T-helper 2 cell treated with Interferon-gamma antibody and Interleukin-4, amounts not matched to agents 5 μg/mL and 100 μg/mL, for 36 hours (primary cell): ENCODE results near the gene PRSS27.
"Not testable (repeated sequence)": the region's sequence is repeated elsewhere in the genome, so short reads cannot be mapped to it uniquely, and the experiment has no call there.

Source experiments
- DNase-seq: peaks from one replicate; pipeline ENCODE4 v3.0.0; 2021; ENCODE audit warnings: low spot score
- H3K27ac Mint-ChIP-seq: one replicate; pipeline ENCODE4 v1.8.0; 2021; ENCODE audit warnings: mild to moderate bottlenecking, mixed read lengths
- H3K27me3 Mint-ChIP-seq: one replicate; pipeline ENCODE4 v1.8.0; 2021; ENCODE audit warnings: low read depth, mixed read lengths
- H3K36me3 Mint-ChIP-seq: one replicate; pipeline ENCODE4 v1.8.0; 2021; ENCODE audit warnings: low read depth, mixed read lengths
- H3K4me1 Mint-ChIP-seq: one replicate; pipeline ENCODE4 v1.8.0; 2021; ENCODE audit warnings: low read depth, mixed read lengths
- H3K4me3 Mint-ChIP-seq: one replicate; pipeline ENCODE4 v1.8.0; 2022; ENCODE audit warnings: mild to moderate bottlenecking, moderate library complexity, mixed read lengths
- H3K9me3 Mint-ChIP-seq: one replicate; pipeline ENCODE4 v1.8.0; 2021; ENCODE audit warnings: mixed read lengths

PRSS27 gene

DNA sequence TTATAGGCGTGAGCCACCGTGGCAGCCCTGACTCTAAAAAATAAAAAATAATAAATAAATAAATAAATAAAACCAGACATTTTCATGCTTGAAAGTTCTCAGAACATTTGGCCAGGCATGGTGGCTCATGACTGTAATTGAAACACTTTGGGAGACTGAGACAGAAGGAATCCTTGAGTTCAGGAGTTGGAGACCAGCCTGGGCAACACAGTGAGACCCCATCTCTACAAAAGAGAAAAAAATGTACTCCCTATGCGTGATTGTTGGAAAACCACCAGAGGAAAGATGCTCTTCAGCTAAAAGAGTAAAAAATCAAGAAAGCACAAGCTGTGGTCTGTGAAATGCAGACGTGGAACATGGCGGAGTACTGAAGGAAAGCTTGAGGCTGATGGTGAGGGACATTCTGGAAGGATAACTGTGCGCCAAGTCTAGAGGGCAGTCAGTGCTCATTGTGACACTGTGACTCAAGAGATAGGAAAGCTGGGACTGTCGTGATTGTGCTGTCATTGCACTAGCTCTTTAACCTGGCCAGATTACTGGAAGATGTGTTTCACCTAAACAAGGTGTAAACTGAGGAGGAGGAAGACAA, 4.2 kb upstream of the PRSS27 start:
- H3K4me3 Mint-ChIP-seq: no peak overlapping the region
- no peak overlapping the region for H3K27ac Mint-ChIP-seq
- H3K27me3 Mint-ChIP-seq: peaks cover 3% of the 10 kb centered on the region
- H3K36me3 Mint-ChIP-seq: no peaks in the 10 kb centered on the region
- DNase-seq: no peak
- H3K9me3 Mint-ChIP-seq: no peaks in the 10 kb centered on the region
- H3K4me1 Mint-ChIP-seq: no peaks in the 10 kb centered on the region

DNA sequence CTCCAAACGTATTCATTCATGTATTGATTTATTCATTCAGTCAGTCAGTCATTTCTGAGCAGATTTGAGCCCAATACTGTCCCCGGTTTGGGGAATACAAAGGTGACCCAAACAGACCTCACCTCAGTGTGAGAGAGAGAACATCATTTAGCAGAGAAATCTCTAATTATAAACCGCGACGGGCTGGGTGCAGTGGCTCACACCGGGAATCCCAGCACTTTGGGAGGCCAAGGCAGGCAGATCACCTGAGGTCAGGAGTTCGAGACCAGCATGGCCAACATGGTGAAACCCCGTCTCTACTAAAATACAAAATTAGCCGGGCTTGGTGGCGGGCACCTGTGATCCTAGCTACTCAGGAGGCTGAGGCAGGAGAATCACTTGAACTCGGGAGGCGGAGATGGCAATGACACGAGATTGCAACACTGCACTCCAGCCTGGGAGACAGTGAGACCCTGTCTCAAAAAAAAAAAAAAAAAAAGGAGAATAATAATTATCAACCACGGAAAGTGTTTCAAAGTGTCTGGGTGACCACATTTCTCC, 1.7 kb upstream of the PRSS27 start:
- not testable (repeated sequence) for H3K9me3 Mint-ChIP-seq
- H3K27ac Mint-ChIP-seq: peak overlapping the region; percentile 31

DNA sequence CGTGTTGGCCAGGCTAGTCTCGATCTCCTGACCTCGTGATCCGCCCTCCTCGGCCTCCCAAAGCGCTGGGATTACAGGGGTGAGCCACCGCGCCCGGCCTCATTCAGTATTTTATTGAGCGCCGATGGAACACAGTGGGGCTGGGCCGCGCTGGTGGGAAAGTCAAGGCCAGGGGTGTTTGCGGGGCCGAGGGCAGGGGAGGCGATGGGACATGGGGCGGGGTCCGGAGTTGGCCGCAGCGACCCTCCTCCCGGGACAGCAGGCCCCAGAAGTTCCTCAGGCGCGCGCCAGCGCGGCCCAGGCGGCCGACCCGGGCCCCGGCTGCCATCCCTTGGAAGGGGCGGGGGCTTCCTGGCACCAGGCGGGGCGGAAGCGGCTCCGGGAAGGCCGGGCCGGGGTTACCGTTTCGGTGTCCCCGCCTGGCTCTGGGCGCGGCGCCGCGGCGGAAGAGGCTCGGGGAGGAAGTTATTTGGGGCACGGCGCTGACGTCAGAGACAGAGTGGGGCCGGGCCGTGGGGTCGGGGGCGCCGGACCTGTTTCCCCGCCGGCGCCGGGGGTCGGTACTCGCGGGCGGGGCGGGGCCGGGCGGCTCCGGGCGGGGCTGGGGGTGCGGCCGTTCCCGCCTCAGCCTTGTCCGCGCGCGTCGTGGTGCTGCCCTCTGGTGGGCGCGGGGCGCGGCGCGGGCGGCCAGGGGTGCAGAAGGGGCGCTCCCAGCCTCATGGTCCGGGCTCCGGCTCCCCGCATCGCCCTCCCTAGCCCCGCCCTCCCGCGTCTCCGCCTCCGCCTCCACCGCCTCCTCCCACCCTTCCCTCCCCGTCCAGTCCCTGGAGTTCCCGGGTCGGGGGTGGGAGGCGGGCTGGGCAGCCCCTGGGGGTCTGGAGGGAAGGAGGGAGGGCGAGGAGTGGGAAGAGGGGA, 952 bp upstream of the PRSS27 start:
- H3K27ac Mint-ChIP-seq: peak overlapping the region; percentile 83

More for the DNA sequence above, 1.7 kb upstream of the PRSS27 start:
- not testable (repeated sequence) for H3K4me1 Mint-ChIP-seq, H3K27me3 Mint-ChIP-seq, H3K36me3 Mint-ChIP-seq, DNase-seq
- peak overlapping the region; percentile 72 for H3K4me3 Mint-ChIP-seq

DNA sequence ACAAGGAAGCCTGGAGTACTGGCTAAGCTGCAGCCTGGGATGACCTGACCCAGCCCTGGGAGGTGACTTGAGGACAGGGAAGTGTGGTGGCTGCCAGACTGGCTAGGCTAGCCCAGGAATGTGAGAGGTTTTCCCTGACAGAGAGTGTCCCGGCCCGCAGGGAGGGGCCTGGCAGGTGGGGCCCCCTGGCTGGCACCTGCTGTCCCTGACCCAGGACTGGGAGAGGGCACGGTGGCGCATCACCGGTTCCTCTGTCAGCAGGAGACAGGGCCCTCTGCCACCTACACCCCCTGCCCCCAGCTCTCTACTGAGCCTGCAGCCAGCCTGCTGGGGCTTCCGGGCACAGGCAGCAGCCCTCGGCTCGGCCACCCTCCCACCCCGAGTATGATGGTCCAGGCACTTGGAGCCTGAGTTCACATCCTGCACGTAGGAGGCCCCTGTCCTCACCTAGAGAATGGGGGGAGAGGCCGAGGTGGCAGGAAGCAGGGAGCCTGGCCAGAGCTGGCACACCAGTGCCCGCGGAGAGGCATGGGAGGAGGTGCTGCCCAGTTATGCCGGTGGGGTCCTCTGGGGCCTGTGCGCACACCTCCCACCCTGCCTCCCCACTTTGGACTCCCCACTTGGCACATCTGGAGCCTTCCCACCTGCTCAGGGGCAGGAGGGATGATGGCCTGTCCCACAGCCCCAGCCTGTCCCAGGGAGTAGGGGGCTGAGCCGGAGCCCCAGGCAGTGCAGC, 528 bp downstream of the PRSS27 start:
- H3K27me3 Mint-ChIP-seq: peaks cover 10% of the 10 kb centered on the region
- DNase-seq: no peak
- H3K9me3 Mint-ChIP-seq: no peaks in the 10 kb centered on the region
- H3K36me3 Mint-ChIP-seq: no peaks in the 10 kb centered on the region
- peak overlapping the region; percentile 10 for H3K27ac Mint-ChIP-seq
- H3K4me3 Mint-ChIP-seq: no peak overlapping the region
- peaks cover 8% of the 10 kb centered on the region for H3K4me1 Mint-ChIP-seq

More for the DNA sequence above, 952 bp upstream of the PRSS27 start:
- Mint-ChIP-seq H3K36me3 (no peaks in the 10 kb centered on the region), H3K4me1 (peaks cover 2% of the 10 kb centered on the region), H3K9me3 (no peaks in the 10 kb centered on the region), H3K4me3 (peak overlapping the region; percentile 74), H3K27me3 (peaks cover 3% of the 10 kb centered on the region)
- peak; percentile 87 for DNase-seq

DNA sequence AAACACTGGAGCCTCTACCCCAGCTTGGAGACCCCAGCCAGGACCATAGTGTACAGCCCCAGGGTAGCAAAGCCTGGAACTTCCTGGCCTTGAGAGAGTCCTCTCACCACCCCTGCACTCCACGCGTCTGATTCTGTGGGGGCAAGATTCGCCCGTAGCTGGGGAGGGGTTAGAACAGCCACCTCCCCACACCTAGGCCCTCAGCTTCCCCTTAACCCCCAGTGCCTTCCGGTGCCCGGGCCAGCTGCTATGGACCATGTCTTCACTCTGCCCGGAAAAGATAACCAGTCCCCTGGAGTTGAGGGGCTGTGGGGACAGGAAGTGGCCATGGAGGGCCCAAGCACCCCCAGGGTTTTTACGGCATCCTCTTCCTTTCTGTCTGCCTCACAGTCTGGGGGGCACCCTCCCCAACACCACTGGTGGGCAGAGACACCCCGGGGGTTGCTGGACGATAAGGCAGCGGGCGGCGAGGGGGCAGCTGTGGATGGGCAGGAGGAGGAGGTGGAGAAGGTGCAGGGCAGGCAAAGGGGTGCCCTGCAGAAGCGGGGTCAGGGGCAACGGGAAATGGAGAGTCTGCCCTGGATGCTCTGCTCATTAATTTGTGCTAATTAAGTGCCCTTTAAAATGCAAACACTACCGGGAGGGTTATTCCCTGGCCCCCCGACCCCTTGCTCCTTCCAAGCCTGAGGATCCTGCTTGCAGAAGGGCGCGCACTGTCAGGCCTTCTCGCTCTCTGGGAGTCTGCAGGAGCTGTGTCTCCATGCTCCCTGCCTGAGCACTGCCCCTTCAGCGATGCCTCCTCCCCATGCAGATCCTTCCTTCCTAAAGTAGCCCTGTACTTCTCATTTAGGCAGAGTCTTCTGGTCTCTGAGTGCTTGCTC, 2.4 kb downstream of the PRSS27 start:
- no peaks in the 10 kb centered on the region for H3K36me3 Mint-ChIP-seq
- H3K4me1 Mint-ChIP-seq: peaks cover 8% of the 10 kb centered on the region
- no peak for DNase-seq
- H3K27me3 Mint-ChIP-seq: peaks cover 7% of the 10 kb centered on the region
- H3K9me3 Mint-ChIP-seq: no peaks in the 10 kb centered on the region
- no peak overlapping the region for H3K4me3 Mint-ChIP-seq
- H3K27ac Mint-ChIP-seq: no peak overlapping the region

DNA sequence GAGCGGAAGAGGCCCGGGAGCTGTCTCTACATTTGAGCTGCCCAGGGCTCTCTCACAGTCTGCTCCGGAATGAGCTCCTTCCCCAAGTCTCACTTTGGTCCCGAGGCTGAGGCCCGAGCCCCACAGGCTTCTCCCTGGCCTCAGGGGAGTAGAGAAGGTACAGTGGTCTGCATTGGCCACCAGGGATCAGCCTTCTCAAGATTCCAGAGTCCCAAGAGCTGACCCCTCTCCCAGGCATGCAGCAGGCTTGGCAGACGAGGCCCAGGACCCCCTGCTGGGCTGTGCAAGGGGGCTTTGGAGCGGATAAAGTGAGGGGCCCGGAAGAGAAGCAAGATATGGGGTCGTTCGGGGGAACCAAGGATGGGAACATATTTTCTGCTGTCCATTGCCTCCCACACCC, 3.1 kb downstream of the PRSS27 start:
- Mint-ChIP-seq H3K27ac (no peak overlapping the region), H3K9me3 (no peaks in the 10 kb centered on the region), H3K4me1 (peaks cover 8% of the 10 kb centered on the region), H3K27me3 (peaks cover 7% of the 10 kb centered on the region), H3K4me3 (no peak overlapping the region), H3K36me3 (no peaks in the 10 kb centered on the region)
- no peak for DNase-seq

DNA sequence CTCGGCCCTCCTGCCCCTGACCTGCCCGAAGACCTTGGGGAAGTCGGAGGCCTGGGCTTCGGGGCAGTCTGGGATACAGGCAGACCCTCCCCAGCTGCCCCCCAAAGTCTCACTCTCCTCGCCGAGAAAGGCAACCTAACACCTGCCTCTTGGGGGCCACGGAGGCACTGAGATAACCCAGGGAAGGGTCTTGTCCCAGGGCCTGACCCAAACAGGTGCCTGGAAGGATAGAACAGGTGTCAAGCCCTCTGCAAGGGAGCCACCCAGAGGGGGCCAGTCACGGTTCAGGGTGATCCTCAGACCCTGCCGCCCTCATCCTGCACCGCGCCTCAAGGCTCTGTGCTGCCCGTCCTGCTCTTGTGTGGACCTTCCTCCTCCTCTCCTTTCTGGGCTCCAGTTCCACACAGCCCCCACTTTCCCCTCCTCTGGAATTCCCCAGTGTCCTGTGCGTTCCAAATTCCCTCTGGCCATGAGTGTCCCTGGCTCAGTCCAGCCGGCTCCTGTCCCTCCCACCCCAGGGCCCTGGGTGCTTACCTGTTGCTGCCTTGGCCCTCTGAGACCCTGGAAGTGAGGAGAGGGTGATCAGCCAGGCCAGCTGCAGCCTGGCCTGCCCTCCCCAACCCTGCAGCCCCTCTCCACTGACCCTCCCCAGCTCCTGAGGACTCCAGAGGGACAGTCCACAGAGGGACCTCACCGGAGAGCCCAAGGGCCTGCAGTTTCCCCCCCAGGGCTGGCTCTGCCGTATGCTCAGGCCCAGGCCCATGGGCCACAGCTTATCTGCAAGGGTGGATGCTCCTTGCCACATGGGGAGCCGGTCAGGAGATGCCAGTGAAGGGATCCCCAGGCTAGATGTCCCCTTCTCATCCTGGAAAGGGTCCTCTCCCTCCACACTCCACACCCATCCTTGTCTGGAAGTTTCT, 3.8 kb downstream of the PRSS27 start:
- H3K36me3 Mint-ChIP-seq: no peaks in the 10 kb centered on the region
- H3K4me3 Mint-ChIP-seq: peak overlapping the region; percentile 43
- no peak overlapping the region for H3K27ac Mint-ChIP-seq

DNA sequence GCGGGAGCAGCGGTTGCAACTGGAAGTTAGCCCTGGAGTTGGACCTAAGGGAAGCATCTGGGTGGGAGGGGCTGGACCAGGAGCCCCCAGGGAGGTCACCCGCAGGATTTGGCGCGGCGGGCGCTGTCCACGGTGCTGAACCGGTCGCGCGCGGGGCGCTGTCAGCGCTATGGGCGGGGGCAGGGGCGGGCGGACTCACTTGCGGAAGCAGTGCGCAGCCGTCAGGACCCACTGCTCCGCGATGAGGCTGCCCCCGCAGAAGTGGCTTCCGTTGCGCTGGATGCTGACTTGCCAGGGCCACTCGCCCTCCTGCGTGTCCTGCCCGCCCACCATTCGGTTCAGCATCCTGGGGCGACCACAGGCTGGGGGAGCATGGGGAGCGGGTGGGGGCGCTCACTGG, 4.5 kb downstream of the PRSS27 start:
- H3K27me3 Mint-ChIP-seq: peaks cover 7% of the 10 kb centered on the region
- H3K4me3 Mint-ChIP-seq: no peak overlapping the region
- H3K27ac Mint-ChIP-seq: no peak overlapping the region
- H3K4me1 Mint-ChIP-seq: peaks cover 8% of the 10 kb centered on the region
- H3K9me3 Mint-ChIP-seq: no peaks in the 10 kb centered on the region
- no peaks in the 10 kb centered on the region for H3K36me3 Mint-ChIP-seq
- peak; percentile 79 for DNase-seq

More for the DNA sequence above, 3.8 kb downstream of the PRSS27 start:
- Mint-ChIP-seq H3K9me3 (no peaks in the 10 kb centered on the region), H3K27me3 (peaks cover 7% of the 10 kb centered on the region), H3K4me1 (peaks cover 8% of the 10 kb centered on the region)
- no peak for DNase-seq

DNA sequence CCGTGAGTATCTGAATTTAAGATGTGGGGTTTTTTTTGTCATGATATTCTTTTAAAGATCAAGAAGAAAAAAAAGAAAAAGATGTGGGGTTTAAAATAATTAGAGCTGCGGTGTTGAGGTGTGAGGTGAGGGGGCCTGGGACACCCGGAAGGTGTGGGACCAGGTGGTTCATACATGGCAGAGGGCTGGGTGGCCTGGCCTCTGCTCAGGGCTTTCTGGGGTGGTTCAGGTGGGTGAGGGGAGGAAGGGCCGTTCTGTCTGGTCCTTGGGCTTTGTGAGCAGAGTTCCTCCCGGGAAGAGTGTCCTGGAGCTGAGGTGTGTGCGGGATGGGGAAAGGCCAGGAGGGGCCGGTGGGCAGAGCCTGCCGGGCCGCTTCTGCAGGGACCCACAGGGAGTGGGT, 5.0 kb downstream of the PRSS27 start:
- Mint-ChIP-seq H3K4me3 (no peak overlapping the region), H3K36me3 (no peaks in the 10 kb centered on the region), H3K27ac (no peak overlapping the region), H3K9me3 (no peaks in the 10 kb centered on the region), H3K4me1 (peaks cover 8% of the 10 kb centered on the region), H3K27me3 (peaks cover 7% of the 10 kb centered on the region)
- no peak for DNase-seq

DNA sequence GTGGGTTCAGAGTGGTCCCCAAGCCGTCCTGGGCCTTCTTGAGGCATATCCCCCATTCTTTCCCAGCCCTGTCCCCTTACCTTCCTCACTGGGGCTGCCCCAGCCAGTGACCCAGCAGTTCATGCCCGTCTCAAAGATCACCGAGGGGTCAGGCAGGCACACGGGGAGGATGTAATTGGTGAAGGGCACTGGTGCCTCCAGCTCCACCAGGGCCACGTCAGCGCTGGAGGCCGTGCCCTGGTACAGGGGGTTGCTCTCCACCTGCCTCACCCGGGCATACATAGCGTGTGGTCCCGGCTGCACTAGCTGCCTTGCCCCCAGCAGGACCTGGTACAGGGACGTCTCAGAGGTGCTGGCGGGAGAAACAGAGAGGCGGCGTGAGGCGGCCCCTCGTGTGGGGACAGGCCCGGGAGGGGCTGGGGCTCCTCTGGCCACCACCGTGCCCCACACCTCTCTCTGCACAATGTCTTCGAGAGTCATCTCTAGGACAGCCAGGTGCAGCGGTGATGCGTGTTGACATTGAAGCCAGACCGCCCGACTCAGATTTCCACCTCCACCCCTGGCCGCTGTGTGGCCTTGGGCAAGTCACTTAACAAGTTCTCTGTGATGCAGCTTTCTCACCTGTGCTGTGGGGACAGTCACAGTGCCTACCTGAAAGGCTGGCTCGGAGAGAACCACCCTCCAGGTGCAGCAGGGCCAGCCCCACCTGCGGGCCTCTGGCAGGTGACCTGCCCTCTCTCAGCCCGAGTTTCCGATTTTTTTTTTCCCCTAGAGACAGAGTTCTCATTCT, 5.8 kb downstream of the PRSS27 start:
- H3K9me3 Mint-ChIP-seq: no peaks in the 10 kb centered on the region
- DNase-seq: no peak
- H3K27ac Mint-ChIP-seq: no peak overlapping the region
- peaks cover 7% of the 10 kb centered on the region for H3K27me3 Mint-ChIP-seq
- H3K4me1 Mint-ChIP-seq: peaks cover 8% of the 10 kb centered on the region
- H3K36me3 Mint-ChIP-seq: no peaks in the 10 kb centered on the region
- no peak overlapping the region for H3K4me3 Mint-ChIP-seq

DNA sequence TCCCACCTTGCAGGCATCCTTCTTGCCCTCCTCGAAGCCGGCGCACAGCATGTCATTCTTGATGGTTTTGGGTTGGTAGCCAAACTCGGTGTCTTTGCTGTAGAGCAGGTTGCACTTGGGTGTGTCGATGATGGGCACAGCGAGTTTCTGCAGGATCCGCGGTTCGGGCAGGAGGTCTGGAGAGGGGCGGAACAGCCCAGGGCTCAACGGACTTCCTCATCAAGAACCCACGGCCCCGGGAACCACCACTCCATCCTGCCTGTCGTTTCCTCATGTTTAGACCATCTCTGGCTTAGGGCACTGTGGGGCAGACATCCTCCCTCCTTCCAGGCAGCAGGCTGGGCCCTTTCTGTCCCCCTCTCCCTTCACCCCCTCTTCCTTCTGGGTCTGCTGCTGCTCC, 6.5 kb downstream of the PRSS27 start:
- Mint-ChIP-seq H3K9me3 (no peaks in the 10 kb centered on the region), H3K27ac (no peak overlapping the region), H3K4me1 (peaks cover 8% of the 10 kb centered on the region), H3K4me3 (no peak overlapping the region), H3K27me3 (peaks cover 7% of the 10 kb centered on the region), H3K36me3 (no peaks in the 10 kb centered on the region)
- DNase-seq: no peak

DNA sequence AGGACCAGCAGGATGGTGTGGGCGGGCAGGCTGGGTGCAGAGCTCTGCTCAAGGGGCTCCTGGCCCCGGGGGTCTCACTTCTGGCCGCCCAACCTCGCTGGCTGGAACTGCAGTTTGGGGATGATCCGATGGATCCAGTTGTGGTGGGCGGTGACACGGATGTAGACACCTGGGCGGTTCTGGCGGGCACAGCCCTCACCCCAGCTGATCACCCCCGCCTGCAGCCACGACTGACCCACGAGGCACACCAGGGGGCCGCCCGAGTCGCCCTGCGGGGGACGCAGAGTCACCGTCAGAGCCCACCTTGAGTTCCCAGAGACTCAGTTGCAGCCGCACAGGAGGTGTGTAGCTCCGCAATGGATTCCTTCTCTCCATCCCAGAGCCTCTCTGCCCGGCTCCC, 7.5 kb downstream of the PRSS27 start:
- peaks cover 8% of the 10 kb centered on the region for H3K4me1 Mint-ChIP-seq
- H3K4me3 Mint-ChIP-seq: no peak overlapping the region
- H3K27me3 Mint-ChIP-seq: peaks cover 7% of the 10 kb centered on the region
- no peak for DNase-seq
- H3K9me3 Mint-ChIP-seq: no peaks in the 10 kb centered on the region
- H3K27ac Mint-ChIP-seq: no peak overlapping the region
- H3K36me3 Mint-ChIP-seq: peaks cover 4% of the 10 kb centered on the region
